ENCODE data around the gene TRIM54. TPM values are rescaled to one million over a fixed set of nuclear protein-coding genes. Genes with fewer than 3 reads are reported as not detected.
"Not testable (repeated sequence)": the region's sequence is repeated elsewhere in the genome, so short reads cannot be mapped to it uniquely, and the experiment has no call there.

The TRIM54 gene
- total RNA-seq, 2 donors from 2014 or later: 0.41 to 2.5 TPM

DNA sequence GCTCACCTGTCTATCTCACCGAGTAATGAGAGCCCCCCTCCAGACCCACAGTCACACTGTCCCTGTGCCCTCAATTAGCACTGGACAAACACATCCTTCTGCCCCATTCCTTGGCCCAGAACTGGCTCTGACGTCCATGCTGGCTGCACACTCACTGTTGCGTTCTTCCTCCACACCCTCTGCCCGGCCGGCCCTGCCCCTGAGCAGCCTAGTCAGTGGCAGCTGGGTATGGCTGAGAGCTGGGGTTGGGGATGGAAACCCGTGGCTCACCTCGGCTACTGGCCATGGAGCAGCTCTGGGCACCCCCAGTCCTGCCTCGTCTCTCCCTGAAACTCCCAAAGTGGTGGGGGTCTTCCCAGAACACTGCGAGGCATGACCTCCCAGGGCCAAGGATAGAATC lies 32.5 kb downstream of the TRIM54 start:
- no peak overlapping the region for H3K4me3 ChIP-seq
- no peak overlapping the region for H3K27ac ChIP-seq
- ATAC-seq (ENCODE audit: insufficient number of reproducible peaks, low FRiP score, low read depth) (no peak), DNase-seq (ENCODE audit: low spot score) (no peak)
- H3K4me1 ChIP-seq (ENCODE audit: control insufficient read depth in 1 of 2, low read depth in 2 of 2): no peaks in the 10 kb centered on the region
- no peaks in the 10 kb centered on the region for H3K36me3 ChIP-seq
- no peaks in the 10 kb centered on the region for H3K9me3 ChIP-seq
- H3K27me3 ChIP-seq (replicated peaks; ENCODE audit: insufficient read depth): no peaks in the 10 kb centered on the region
- TF ChIP-seq, protein P1, sequence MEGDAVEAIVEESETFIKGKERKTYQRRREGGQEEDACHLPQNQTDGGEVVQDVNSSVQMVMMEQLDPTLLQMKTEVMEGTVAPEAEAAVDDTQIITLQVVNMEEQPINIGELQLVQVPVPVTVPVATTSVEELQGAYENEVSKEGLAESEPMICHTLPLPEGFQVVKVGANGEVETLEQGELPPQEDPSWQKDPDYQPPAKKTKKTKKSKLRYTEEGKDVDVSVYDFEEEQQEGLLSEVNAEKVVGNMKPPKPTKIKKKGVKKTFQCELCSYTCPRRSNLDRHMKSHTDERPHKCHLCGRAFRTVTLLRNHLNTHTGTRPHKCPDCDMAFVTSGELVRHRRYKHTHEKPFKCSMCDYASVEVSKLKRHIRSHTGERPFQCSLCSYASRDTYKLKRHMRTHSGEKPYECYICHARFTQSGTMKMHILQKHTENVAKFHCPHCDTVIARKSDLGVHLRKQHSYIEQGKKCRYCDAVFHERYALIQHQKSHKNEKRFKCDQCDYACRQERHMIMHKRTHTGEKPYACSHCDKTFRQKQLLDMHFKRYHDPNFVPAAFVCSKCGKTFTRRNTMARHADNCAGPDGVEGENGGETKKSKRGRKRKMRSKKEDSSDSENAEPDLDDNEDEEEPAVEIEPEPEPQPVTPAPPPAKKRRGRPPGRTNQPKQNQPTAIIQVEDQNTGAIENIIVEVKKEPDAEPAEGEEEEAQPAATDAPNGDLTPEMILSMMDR (IDR thresholded peaks at IDR 0.05): no peak

DNA sequence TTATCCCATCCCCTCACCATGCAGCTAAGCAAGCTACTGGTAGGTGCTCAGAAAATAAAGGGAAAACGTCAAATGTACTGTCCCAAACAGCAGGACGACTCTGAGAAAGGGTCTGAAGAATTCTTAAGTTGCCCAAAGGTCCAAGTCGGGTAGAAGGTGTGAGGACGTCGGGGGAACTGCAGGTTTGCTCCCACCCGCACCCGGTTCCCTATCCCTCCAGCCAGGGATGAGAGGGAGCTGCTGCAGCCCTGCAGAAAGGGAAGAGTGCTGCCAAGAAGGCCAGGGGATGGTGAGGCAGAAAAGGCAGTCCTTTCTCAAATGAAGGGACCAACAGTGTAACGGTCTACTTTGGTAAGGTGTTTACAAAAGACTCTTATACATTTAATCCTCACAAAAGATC lies 32.9 kb downstream of the TRIM54 start:
- Histone ChIP-seq H3K27ac (no peak overlapping the region), H3K9me3 (no peaks in the 10 kb centered on the region), H3K4me3 (no peak overlapping the region), H3K36me3 (no peaks in the 10 kb centered on the region), H3K4me1 (ENCODE audit: control insufficient read depth in 1 of 2, low read depth in 2 of 2) (no peaks in the 10 kb centered on the region), H3K27me3 (replicated peaks; ENCODE audit: insufficient read depth) (no peaks in the 10 kb centered on the region)
- no peak for ATAC-seq (ENCODE audit: insufficient number of reproducible peaks, low FRiP score, low read depth)
- TF ChIP-seq, protein P1 (IDR thresholded peaks at IDR 0.05): no peak
- no peak for DNase-seq (ENCODE audit: low spot score)

DNA sequence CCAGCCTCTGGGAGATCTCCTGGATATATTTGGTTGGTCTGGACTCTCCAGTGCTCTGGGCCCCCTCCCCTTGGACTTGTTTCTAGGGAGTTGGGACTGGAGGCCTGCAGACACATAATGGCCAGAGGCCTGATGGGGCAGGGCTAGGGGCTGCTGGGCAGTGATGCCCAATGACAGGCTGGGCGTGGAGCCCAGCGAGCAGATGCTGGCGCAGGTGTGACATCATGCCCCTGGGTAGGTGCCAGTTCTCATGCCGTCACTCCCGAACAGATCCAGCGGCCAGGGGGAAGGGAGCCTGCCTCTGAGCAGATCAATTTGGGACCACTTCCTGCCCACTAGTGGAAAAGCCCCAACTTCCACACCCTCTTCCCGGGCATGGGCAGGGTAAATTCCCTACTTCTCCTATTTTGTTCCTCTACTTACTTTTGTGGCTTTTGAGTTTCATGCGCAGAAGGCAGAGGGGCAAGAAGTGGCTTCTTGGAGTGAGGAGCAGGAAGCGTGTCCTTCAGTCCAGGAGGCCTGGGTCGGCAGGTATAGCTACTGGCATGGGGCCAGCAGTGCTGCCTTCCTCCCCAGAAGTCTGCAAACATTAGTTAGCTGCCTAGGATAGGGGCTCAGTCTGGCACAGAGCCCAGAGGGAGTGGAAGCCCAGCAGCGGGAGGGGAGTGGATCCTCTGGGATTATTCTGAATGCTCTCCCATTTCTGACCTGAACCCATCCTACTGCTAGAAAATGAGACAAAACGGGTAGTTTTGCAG lies 34.6 kb downstream of the TRIM54 start:
- DNase-seq (ENCODE audit: low spot score) (no peak), ATAC-seq (ENCODE audit: insufficient number of reproducible peaks, low FRiP score, low read depth) (no peak)
- H3K36me3 ChIP-seq: no peaks in the 10 kb centered on the region
- no peak overlapping the region for H3K27ac ChIP-seq
- no peak overlapping the region for H3K4me3 ChIP-seq
- no peaks in the 10 kb centered on the region for H3K9me3 ChIP-seq
- TF ChIP-seq, protein P1 (IDR thresholded peaks at IDR 0.05): no peak
- peaks cover 0 to 6% of the 10 kb centered on the region in 2 donors for H3K4me1 ChIP-seq (ENCODE audit: control insufficient read depth in 1 of 2, low read depth in 2 of 2)
- no peaks in the 10 kb centered on the region for H3K27me3 ChIP-seq (replicated peaks; ENCODE audit: insufficient read depth)

DNA sequence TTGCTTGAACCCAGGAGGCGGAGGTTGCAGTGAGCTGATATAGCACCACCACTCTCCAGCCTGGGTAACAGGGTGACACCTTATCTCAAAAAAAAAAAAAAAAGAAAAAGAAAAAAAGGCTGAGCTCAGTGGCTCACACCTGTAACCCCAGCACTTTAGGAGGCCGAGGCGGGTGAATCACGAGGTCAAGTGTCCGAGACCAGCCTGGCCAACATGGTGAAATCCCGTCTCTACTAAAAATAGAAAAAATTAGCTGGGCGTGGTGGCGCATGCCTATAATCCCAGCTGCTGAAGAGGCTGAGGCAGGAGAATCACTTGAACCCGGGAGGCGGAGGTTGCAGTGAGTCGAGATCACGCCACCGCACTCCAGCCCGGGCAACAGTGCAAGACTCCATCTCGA lies 37.6 kb downstream of the TRIM54 start:
- not testable (repeated sequence) for ATAC-seq (ENCODE audit: insufficient number of reproducible peaks, low FRiP score, low read depth)

DNA sequence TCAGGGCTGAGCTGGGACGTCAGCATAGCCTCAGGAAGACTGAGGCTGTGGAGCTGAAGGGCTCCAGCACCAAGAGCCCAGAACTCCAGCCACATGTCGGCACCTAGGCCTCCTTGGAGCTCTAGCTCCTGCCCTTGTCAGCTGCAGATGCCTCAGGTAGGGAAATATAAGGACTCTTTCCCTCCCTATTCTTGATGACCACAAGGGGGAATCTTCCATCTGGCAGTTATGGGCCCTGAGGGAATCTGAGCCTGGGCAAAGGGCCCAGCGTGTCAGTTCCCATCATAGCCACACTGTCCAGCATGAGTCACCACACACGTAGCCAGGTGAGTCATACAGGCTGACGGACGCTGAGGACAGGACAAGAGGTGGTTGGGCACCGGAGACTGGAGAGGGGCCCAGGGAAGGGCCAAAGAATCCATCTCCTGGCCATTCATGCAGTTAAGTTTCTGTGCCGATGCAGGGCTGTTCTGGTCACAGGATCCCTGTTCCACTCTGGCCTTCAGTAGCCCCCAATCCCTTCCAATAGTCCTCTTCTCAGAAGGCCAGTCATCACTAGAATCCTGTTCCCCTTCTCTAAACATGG lies 38.8 kb downstream of the TRIM54 start:
- H3K4me3 ChIP-seq: no peak overlapping the region

More for the DNA sequence above, 37.6 kb downstream of the TRIM54 start:
- not testable (repeated sequence) for H3K9me3 ChIP-seq; DNase-seq (ENCODE audit: low spot score); H3K27me3 ChIP-seq (replicated peaks; ENCODE audit: insufficient read depth); H3K4me3 ChIP-seq; H3K36me3 ChIP-seq; H3K27ac ChIP-seq
- H3K4me1 ChIP-seq (ENCODE audit: control insufficient read depth in 1 of 2, low read depth in 2 of 2): peaks cover 6 to 24% of the 10 kb centered on the region in 2 donors

More for the DNA sequence above, 38.8 kb downstream of the TRIM54 start:
- TF ChIP-seq, protein P1 (IDR thresholded peaks at IDR 0.05): no peak
- DNase-seq (ENCODE audit: low spot score): no peak
- ATAC-seq (ENCODE audit: insufficient number of reproducible peaks, low FRiP score, low read depth): no peak
- Histone ChIP-seq H3K4me1 (ENCODE audit: control insufficient read depth in 1 of 2, low read depth in 2 of 2) (peaks cover 6 to 24% of the 10 kb centered on the region in 2 donors), H3K27ac (no peak overlapping the region), H3K27me3 (replicated peaks; ENCODE audit: insufficient read depth) (no peaks in the 10 kb centered on the region), H3K9me3 (no peaks in the 10 kb centered on the region), H3K36me3 (no peaks in the 10 kb centered on the region)

All from thoracic aorta (tissue), 2 donors.